ENCODE measurements around the gene CDK16.

- TF ChIP-seq EP300 (IDR thresholded peaks at IDR 0.05; ENCODE audit: low read depth), result no peak
- no peak for TF ChIP-seq CTCF (IDR thresholded peaks at IDR 0.05)
- no peak for TF ChIP-seq POLR2AphosphoS5 (IDR thresholded peaks at IDR 0.05)
- TF ChIP-seq POLR2A (IDR thresholded peaks at IDR 0.05), result no peak
Measured at GRCh38 chrX:47229427-47229826, 10.9 kb downstream of the CDK16 start.

Measured in transverse colon (tissue), 4 donors.